Measurements from ENCODE around the gene SLU7.
A peak's percentile ranks its signal among the peaks of the same experiment; 100 is the strongest.

The SLU7 gene

GRCh38 chr5:160375166-160375565 lies 43.7 kb downstream of the SLU7 start:
- H3K27ac ChIP-seq: no peak overlapping the region
- H3K4me3 ChIP-seq: no peak overlapping the region

- H3K27ac ChIP-seq: peak overlapping the region in 1 of 21 experiments; percentile 12
- no peak overlapping the region for H3K4me3 ChIP-seq
Measured at GRCh38 chr5:160371294-160371693, 47.6 kb downstream of the SLU7 start.

- Histone ChIP-seq H3K27ac (peak overlapping the region in 4 of 21 experiments; percentile 47 to 68 (median 56)), H3K4me3 (peak overlapping the region; percentile 35 to 55 (median 44))
Measured at GRCh38 chr5:160370713-160371034, 48.2 kb downstream of the SLU7 start.

GRCh38 chr5:160369990-160370712 lies 48.7 kb downstream of the SLU7 start, which contains the start of gene C1QTNF2:
C1QTNF2 (minus strand) TSS chr5:160370626; CDS start chr5:160355011, 15,615 bp downstream.
- Histone ChIP-seq H3K27ac (peak within 1 kb of the TSS in 10 of 21 experiments; percentile 10 to 68 (median 46)), H3K4me3 (peak within 1 kb of the TSS; percentile 35 to 55 (median 44))

GRCh38 chr5:160367885-160368284 lies 51.0 kb downstream of the SLU7 start:
- Histone ChIP-seq H3K27ac (no peak overlapping the region), H3K4me3 (no peak overlapping the region)

- no peak overlapping the region for H3K4me3 ChIP-seq
Measured at GRCh38 chr5:160367261-160367660, 51.6 kb downstream of the SLU7 start.

GRCh38 chr5:160366230-160366629 lies 52.7 kb downstream of the SLU7 start:
- Histone ChIP-seq H3K4me3 (no peak overlapping the region), H3K27ac (no peak overlapping the region)

More at GRCh38 chr5:160367261-160367660, 51.6 kb downstream of the SLU7 start:
- H3K27ac ChIP-seq: no peak overlapping the region

GRCh38 chr5:160363660-160364395 lies 55.1 kb downstream of the SLU7 start:
- H3K27ac ChIP-seq: peak overlapping the region in 16 of 21 experiments; percentile 1 to 71 (median 42)
- no peak overlapping the region for H3K4me3 ChIP-seq

GRCh38 chr5:160363211-160363610 lies 55.7 kb downstream of the SLU7 start:
- no peak overlapping the region for H3K4me3 ChIP-seq
- peak overlapping the region in 16 of 21 experiments; percentile 1 to 71 (median 42) for H3K27ac ChIP-seq

GRCh38 chr5:160361624-160362228 lies 57.2 kb downstream of the SLU7 start:
- Histone ChIP-seq H3K4me3 (no peak overlapping the region), H3K27ac (no peak overlapping the region)

GRCh38 chr5:160360310-160360709 lies 58.6 kb downstream of the SLU7 start:
- H3K27ac ChIP-seq: peak overlapping the region in 4 of 21 experiments; percentile 1 to 19 (median 9)
- H3K4me3 ChIP-seq: no peak overlapping the region

GRCh38 chr5:160359816-160360215 lies 59.1 kb downstream of the SLU7 start:
- Histone ChIP-seq H3K27ac (peak overlapping the region in 3 of 21 experiments; percentile 1 to 43 (median 19)), H3K4me3 (no peak overlapping the region)

- H3K27ac ChIP-seq: peak overlapping the region in 1 of 21 experiments; percentile 19
Measured at GRCh38 chr5:160359242-160359641, 59.6 kb downstream of the SLU7 start.

GRCh38 chr5:160357861-160358411 lies 60.9 kb downstream of the SLU7 start:
- Histone ChIP-seq H3K4me3 (no peak overlapping the region), H3K27ac (peak overlapping the region in 7 of 21 experiments; percentile 1 to 56 (median 43))

More at GRCh38 chr5:160359242-160359641, 59.6 kb downstream of the SLU7 start:
- H3K4me3 ChIP-seq: no peak overlapping the region

GRCh38 chr5:160357394-160357793 lies 61.5 kb downstream of the SLU7 start:
- Histone ChIP-seq H3K4me3 (no peak overlapping the region), H3K27ac (peak overlapping the region in 7 of 21 experiments; percentile 1 to 56 (median 43))

- Histone ChIP-seq H3K27ac (peak overlapping the region in 1 of 21 experiments; percentile 51), H3K4me3 (no peak overlapping the region)
Measured at GRCh38 chr5:160356550-160357347, 62.1 kb downstream of the SLU7 start.

- no peak overlapping the region for H3K4me3 ChIP-seq
- no peak overlapping the region for H3K27ac ChIP-seq
Measured at GRCh38 chr5:160354666-160355065, 64.2 kb downstream of the SLU7 start.

- H3K27ac ChIP-seq: no peak overlapping the region
- H3K4me3 ChIP-seq: no peak overlapping the region
Measured at GRCh38 chr5:160353379-160353778, 65.5 kb downstream of the SLU7 start.

GRCh38 chr5:160352308-160352707 lies 66.6 kb downstream of the SLU7 start:
- Histone ChIP-seq H3K27ac (no peak overlapping the region), H3K4me3 (no peak overlapping the region)

Measured in skin epidermis (tissue), 12 donors.